ENCODE measurements around the gene PLEKHM2. TPM values are rescaled to one million over a fixed set of nuclear protein-coding genes. Genes with fewer than 3 reads are reported as not detected.
A peak's percentile ranks its signal among the peaks of the same experiment; 100 is the strongest.

The PLEKHM2 gene
- total RNA-seq, 1 donor from 2014 or later = 70.4 TPM

DNA sequence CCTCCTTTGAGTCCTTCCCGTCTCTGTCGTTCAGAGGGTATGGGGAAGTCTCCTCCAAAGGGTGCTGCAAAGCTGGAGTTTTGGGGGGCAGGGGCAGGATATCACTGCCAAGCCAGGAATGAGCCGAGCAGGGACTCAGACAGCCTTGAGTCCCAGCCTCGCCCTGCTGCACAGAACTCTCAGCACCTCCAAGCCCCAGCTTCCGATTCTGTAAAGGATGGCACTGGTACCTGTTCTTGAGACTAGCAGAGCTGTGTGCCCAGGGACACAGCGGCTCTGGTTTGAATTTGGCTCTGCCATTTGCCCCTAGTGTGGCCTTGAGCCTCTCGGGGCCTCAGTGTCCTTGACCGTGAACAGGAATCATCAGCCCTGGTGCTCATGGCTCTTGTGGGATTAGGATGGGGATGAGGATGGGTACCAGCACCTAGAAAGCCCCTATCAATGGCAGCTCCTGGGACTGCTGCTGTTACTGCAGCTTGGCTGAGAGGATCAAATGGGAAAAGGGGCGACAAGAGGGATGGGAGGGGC is 73.0 kb downstream of the PLEKHM2 start:
- Mint-ChIP-seq H3K9me3 (ENCODE audit: low read depth) (no peaks in the 10 kb centered on the region), H3K27me3 (no peaks in the 10 kb centered on the region), H3K4me1 (ENCODE audit: low read depth) (peaks cover 23% of the 10 kb centered on the region), H3K27ac (no peak overlapping the region), H3K36me3 (ENCODE audit: insufficient read depth) (no peaks in the 10 kb centered on the region), H3K4me3 (ENCODE audit: low read depth) (peak overlapping the region; percentile 83)
- TF ChIP-seq, protein P1, sequence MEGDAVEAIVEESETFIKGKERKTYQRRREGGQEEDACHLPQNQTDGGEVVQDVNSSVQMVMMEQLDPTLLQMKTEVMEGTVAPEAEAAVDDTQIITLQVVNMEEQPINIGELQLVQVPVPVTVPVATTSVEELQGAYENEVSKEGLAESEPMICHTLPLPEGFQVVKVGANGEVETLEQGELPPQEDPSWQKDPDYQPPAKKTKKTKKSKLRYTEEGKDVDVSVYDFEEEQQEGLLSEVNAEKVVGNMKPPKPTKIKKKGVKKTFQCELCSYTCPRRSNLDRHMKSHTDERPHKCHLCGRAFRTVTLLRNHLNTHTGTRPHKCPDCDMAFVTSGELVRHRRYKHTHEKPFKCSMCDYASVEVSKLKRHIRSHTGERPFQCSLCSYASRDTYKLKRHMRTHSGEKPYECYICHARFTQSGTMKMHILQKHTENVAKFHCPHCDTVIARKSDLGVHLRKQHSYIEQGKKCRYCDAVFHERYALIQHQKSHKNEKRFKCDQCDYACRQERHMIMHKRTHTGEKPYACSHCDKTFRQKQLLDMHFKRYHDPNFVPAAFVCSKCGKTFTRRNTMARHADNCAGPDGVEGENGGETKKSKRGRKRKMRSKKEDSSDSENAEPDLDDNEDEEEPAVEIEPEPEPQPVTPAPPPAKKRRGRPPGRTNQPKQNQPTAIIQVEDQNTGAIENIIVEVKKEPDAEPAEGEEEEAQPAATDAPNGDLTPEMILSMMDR (IDR thresholded peaks at IDR 0.05; ENCODE audit: unreplicated experiment) = no peak
- no peak for DNase-seq (ENCODE audit: low spot score, unreplicated experiment)

DNA sequence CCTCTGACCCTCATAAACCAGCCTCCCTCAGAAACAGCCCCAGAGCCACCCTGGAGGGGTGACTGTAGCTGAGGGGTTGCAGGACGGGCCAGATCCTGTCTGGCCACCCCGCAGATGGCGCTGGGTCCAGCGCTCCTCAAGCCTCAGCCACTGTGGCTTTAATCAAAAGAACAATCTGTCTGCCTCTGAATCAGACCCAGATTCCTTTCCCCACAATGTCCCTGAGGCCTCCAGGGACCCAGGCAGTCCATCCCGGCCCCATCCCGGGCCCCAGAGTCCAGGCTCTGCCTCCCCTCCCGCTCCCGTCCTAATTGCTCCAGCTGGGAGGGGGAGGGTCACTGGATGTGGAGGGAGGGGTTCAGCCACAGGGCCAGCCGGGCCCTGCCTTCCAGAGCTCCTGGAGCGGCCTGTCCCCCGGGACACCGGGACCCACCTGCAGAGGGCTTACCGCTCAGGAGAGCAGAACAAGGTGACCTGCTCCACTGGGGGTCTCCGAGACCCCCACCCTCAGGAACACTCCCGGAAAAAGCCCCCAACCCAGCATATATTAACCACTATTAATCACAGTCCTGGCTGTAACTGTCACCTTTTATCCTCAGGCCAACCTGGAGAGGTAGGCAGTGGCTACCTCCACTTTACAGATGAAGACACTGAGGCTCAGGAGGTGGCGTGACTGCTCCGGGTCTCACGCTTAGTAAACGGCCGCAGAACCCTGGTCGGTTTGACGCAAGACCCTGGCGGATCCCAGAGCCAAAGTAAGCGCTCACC is 73.6 kb downstream of the PLEKHM2 start:
- Mint-ChIP-seq H3K9me3 (ENCODE audit: low read depth) (no peaks in the 10 kb centered on the region), H3K4me1 (ENCODE audit: low read depth) (peaks cover 27% of the 10 kb centered on the region), H3K36me3 (ENCODE audit: insufficient read depth) (peaks cover 4% of the 10 kb centered on the region), H3K27ac (peak overlapping the region; percentile 97), H3K27me3 (no peaks in the 10 kb centered on the region), H3K4me3 (ENCODE audit: low read depth) (peak overlapping the region; percentile 83)
- DNase-seq (ENCODE audit: low spot score, unreplicated experiment) = no peak
- TF ChIP-seq, protein P1 (IDR thresholded peaks at IDR 0.05; ENCODE audit: unreplicated experiment) = peak; percentile 35

DNA sequence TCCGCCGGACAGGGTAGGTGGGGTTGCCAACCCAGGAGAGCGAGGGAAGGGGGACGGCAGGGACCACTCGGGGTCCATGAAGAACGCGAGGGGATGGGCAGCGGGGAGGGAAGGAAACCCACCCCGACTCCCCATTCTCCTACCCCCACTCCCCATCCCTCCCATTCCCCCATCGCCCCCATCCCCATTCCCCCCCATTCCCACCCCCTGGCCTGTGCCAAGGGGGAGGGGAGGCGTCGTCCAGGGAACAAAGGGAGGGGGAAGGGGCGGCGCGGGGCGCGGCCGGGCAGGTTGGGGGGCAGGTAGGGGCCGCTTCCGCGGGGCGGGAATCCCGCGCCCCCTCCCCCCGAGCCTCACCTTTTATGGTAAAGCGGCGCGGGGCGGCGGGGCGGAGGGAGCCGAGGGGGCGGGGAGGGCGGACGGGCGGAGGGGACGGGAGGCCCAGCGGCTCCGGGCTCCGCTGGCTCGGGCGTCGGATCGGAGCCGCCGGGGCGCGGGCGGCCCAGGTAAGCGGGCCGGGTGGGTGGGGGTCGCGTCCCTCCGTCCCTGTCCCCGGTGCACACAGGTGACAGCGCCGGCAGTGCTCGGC is 74.3 kb downstream of the PLEKHM2 start, which contains the start of gene FBLIM1:
Gene FBLIM1 (plus strand): TSS at position 453 of the 589 bp plus-strand sequence. CDS start 6,189 bp downstream, outside the sequence.
- peak; percentile 60 for DNase-seq (ENCODE audit: low spot score, unreplicated experiment)
- TF ChIP-seq, protein P1 (IDR thresholded peaks at IDR 0.05; ENCODE audit: unreplicated experiment) = no peak
- Mint-ChIP-seq H3K4me1 (ENCODE audit: low read depth) (peaks cover 27% of the 10 kb centered on the region), H3K4me3 (ENCODE audit: low read depth) (peak within 1 kb of the TSS; percentile 91), H3K27me3 (no peaks in the 10 kb centered on the region), H3K36me3 (ENCODE audit: insufficient read depth) (peaks cover 4% of the 10 kb centered on the region), H3K9me3 (ENCODE audit: low read depth) (no peaks in the 10 kb centered on the region), H3K27ac (peak within 1 kb of the TSS; percentile 97)

DNA sequence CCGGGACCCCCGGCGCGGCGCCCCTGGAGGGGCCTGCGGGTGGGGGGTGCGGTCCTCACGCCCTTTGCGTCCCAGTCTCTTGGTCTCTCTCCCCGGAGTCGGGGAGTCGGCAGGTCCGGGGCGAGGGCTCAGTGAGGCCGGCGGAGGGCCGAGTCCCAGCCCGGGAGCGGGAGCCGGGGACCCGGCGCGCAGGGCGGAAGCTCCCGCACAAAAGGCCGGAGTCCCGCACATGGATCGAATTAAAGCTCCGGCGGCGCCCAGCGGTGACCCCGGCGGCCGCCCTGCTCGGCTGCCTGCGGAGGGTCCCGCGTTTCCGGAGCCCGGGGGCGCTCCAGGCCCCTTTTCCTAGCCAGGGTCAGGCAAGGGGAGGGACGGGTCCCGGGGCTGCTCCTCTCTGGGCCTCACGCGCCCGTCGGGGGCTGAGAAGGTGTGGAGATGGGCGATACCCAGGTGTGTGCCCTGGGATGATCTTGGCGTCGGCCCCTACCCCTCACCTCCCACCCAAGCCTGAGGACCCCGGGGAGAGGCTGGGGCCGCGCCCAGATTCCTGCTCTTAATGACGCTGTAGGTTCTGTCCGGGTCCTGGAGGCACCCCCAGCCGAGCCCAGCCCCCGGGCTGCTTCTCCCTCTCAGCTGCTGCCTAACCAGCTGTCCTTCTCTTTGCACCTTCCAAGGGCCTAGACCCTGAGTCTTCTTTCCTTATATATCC is 75.0 kb downstream of the PLEKHM2 start:
- peak overlapping the region; percentile 95 for H3K27ac Mint-ChIP-seq
- H3K9me3 Mint-ChIP-seq (ENCODE audit: low read depth) = no peaks in the 10 kb centered on the region
- TF ChIP-seq, protein P1 (IDR thresholded peaks at IDR 0.05; ENCODE audit: unreplicated experiment) = no peak
- peaks cover 31% of the 10 kb centered on the region for H3K4me1 Mint-ChIP-seq (ENCODE audit: low read depth)
- DNase-seq (ENCODE audit: low spot score, unreplicated experiment) = no peak
- no peaks in the 10 kb centered on the region for H3K27me3 Mint-ChIP-seq
- H3K36me3 Mint-ChIP-seq (ENCODE audit: insufficient read depth) = peaks cover 4% of the 10 kb centered on the region
- peak overlapping the region; percentile 91 for H3K4me3 Mint-ChIP-seq (ENCODE audit: low read depth)

Measured in progenitor cell of endocrine pancreas (in vitro differentiated cells).